ENCODE measurements around the gene ADAT3.

The ADAT3 gene

GRCh38 chr19:1920644-1921043 is 15.4 kb downstream of the ADAT3 start:
- Histone ChIP-seq H3K4me3 (no peak overlapping the region), H3K27ac (no peak overlapping the region)
- TF ChIP-seq CTCF (IDR thresholded peaks at IDR 0.05), result no peak

GRCh38 chr19:1921326-1921725 is 16.1 kb downstream of the ADAT3 start:
- no peak for TF ChIP-seq CTCF (IDR thresholded peaks at IDR 0.05)
- Histone ChIP-seq H3K27ac (no peak overlapping the region), H3K4me3 (no peak overlapping the region)
- no peak for DNase-seq (ENCODE audit: low spot score)

More at GRCh38 chr19:1920644-1921043, 15.4 kb downstream of the ADAT3 start:
- DNase-seq (ENCODE audit: low spot score), result no peak

- Histone ChIP-seq H3K27ac (no peak overlapping the region), H3K4me3 (no peak overlapping the region)
- no peak for DNase-seq (ENCODE audit: low spot score)
- no peak for TF ChIP-seq CTCF (IDR thresholded peaks at IDR 0.05)
Observed at GRCh38 chr19:1921825-1922224, 16.6 kb downstream of the ADAT3 start.

- no peak overlapping the region for H3K4me3 ChIP-seq
- DNase-seq (ENCODE audit: low spot score), result no peak
- no peak for TF ChIP-seq CTCF (IDR thresholded peaks at IDR 0.05)
- H3K27ac ChIP-seq, result peak overlapping the region in 1 of 2 donors; percentile 32
Observed at GRCh38 chr19:1922803-1923202, 17.6 kb downstream of the ADAT3 start.

GRCh38 chr19:1923319-1923718 is 18.1 kb downstream of the ADAT3 start:
- peak overlapping the region in 1 of 2 donors; percentile 32 for H3K27ac ChIP-seq
- no peak for DNase-seq (ENCODE audit: low spot score)
- no peak overlapping the region for H3K4me3 ChIP-seq
- no peak for TF ChIP-seq CTCF (IDR thresholded peaks at IDR 0.05)

- Histone ChIP-seq H3K27ac (no peak overlapping the region), H3K4me3 (no peak overlapping the region)
- DNase-seq (ENCODE audit: low spot score), result no peak
- TF ChIP-seq CTCF (IDR thresholded peaks at IDR 0.05), result no peak
Observed at GRCh38 chr19:1924320-1924961, 19.2 kb downstream of the ADAT3 start.

GRCh38 chr19:1925544-1925943 is 20.3 kb downstream of the ADAT3 start:
- Histone ChIP-seq H3K4me3 (no peak overlapping the region), H3K27ac (no peak overlapping the region)
- no peak for TF ChIP-seq CTCF (IDR thresholded peaks at IDR 0.05)
- no peak for DNase-seq (ENCODE audit: low spot score)
